SK-N-SH treated with all-trans-retinoic acid at 6 μM for 48 hours (cell line): ENCODE data around the gene SORL1.

Experiments used
- ATAC-seq: fragments of 200-7000 bp; cut with Tn5 transposase; 3 replicates; pipeline ENCODE4 v1.9.1; 2020; ENCODE audit warnings: mild to moderate bottlenecking, moderate library complexity
- ARNTL ChIP-seq: fragments of 450-650 bp; formaldehyde crosslinking; IDR thresholded peaks from 2 replicates; pipeline ENCODE4 v1.5.0; 2020; ENCODE audit warnings: low read depth, mild to moderate bottlenecking, moderate library complexity, borderline replicate concordance
- BACH2 ChIP-seq: fragments of 250-450 bp; sonication (Bioruptor Pico); IDR thresholded peaks from 2 replicates; pipeline ENCODE4 v1.9.0; 2021; ENCODE audit warnings: mild to moderate bottlenecking, borderline replicate concordance
- CREB5 ChIP-seq: fragments of 250-450 bp; sonication (Bioruptor Pico); IDR thresholded peaks from 2 replicates; pipeline ENCODE4 v1.5.1; 2020; ENCODE audit warnings: low read depth, mild to moderate bottlenecking, moderate library complexity
- CSDC2 ChIP-seq: fragments of 250-450 bp; sonication (Bioruptor Pico); IDR thresholded peaks from 2 replicates; pipeline ENCODE4 v1.5.0; 2020; ENCODE audit warnings: mild to moderate bottlenecking, moderate library complexity
- ESRRG ChIP-seq: fragments of 250-450 bp; sonication (Bioruptor Pico); IDR thresholded peaks from 2 replicates; pipeline ENCODE4 v1.6.1; 2021; ENCODE audit warnings: mild to moderate bottlenecking
- GLIS3 ChIP-seq: fragments of 250-450 bp; sonication (Bioruptor Pico); IDR thresholded peaks from 2 replicates; pipeline ENCODE4 v1.5.0; 2020; ENCODE audit warnings: mild to moderate bottlenecking, moderate library complexity
- ISL1 ChIP-seq: fragments of 250-450 bp; sonication (Bioruptor Pico); IDR thresholded peaks from 2 replicates; pipeline ENCODE4 v2.1.2; 2022; ENCODE audit warnings: mild to moderate bottlenecking, moderate library complexity
- OSR1 ChIP-seq: fragments of 250-450 bp; sonication (Bioruptor Pico); IDR thresholded peaks from 2 replicates; pipeline ENCODE4 v1.8.0; 2022; ENCODE audit warnings: moderate library complexity, mild to moderate bottlenecking, inconsistent platforms
- POU6F1 ChIP-seq: fragments of 250-450 bp; sonication (Bioruptor Pico); IDR thresholded peaks from 2 replicates; pipeline ENCODE4 v1.8.0; 2021; ENCODE audit warnings: low read depth, mild to moderate bottlenecking, moderate library complexity, borderline replicate concordance
- PPARA ChIP-seq: fragments of 250-450 bp; sonication (Bioruptor Pico); IDR thresholded peaks from 2 replicates; pipeline ENCODE4 v1.5.0; 2020; ENCODE audit warnings: mild to moderate bottlenecking, borderline replicate concordance
- RARB ChIP-seq: fragments of 250-450 bp; sonication (Bioruptor Pico); IDR thresholded peaks from 2 replicates; pipeline ENCODE4 v1.8.0; 2021; ENCODE audit warnings: mild to moderate bottlenecking, moderate library complexity
- SNAI2 ChIP-seq: fragments of 250-450 bp; sonication (Bioruptor Pico); IDR thresholded peaks from 2 replicates; pipeline ENCODE4 v1.5.0; 2020; ENCODE audit warnings: mild to moderate bottlenecking, moderate library complexity
- TCF4 ChIP-seq: fragments of 250-450 bp; sonication (Bioruptor Pico); IDR thresholded peaks from 2 replicates; pipeline ENCODE4 v1.8.0; 2021; ENCODE audit warnings: mild to moderate bottlenecking, moderate library complexity, borderline replicate concordance
- TSHZ2 ChIP-seq: fragments of 250-450 bp; sonication (Bioruptor Pico); IDR thresholded peaks from 2 replicates; pipeline ENCODE4 v1.5.0; 2020; ENCODE audit warnings: mild to moderate bottlenecking, moderate library complexity
- ZC3H10 ChIP-seq: fragments of 250-450 bp; sonication (Bioruptor Pico); IDR thresholded peaks from 2 replicates; pipeline ENCODE4 v1.5.1; 2021; ENCODE audit warnings: mild to moderate bottlenecking, moderate library complexity
- ZFP3 ChIP-seq: fragments of 250-450 bp; sonication (Bioruptor Pico); IDR thresholded peaks from 2 replicates; pipeline ENCODE4 v1.5.0; 2020; ENCODE audit warnings: mild to moderate bottlenecking, moderate library complexity
- ZFP30 ChIP-seq: fragments of 450-650 bp; formaldehyde crosslinking; IDR thresholded peaks from 2 replicates; pipeline ENCODE4 v1.5.0; 2022; ENCODE audit warnings: mild to moderate bottlenecking, moderate library complexity
- ZNF565 ChIP-seq: fragments of 450-650 bp; formaldehyde crosslinking; conservative IDR thresholded peaks from 2 replicates; pipeline ENCODE4 v1.5.0; 2020; ENCODE audit warnings: low read depth, mild to moderate bottlenecking, moderate library complexity
- ZNF70 ChIP-seq: fragments of 450-650 bp; formaldehyde crosslinking; IDR thresholded peaks from 2 replicates; pipeline ENCODE4 v1.5.0; 2020; ENCODE audit warnings: mild to moderate bottlenecking, moderate library complexity
- ZNF8 ChIP-seq: fragments of 450-650 bp; formaldehyde crosslinking; IDR thresholded peaks from 2 replicates; pipeline ENCODE4 v1.5.0; 2020; ENCODE audit warnings: mild to moderate bottlenecking, moderate library complexity
- TF ChIP-seq, protein P1 (sequence below): fragments of 250-450 bp; sonication (Bioruptor Pico); IDR thresholded peaks from 2 replicates; pipeline ENCODE4 v1.8.0; 2020; ENCODE audit warnings: mild to moderate bottlenecking, moderate library complexity, borderline replicate concordance

The SORL1 gene

GRCh38 chr11:121610706-121611105 lies 158.6 kb downstream of the SORL1 start:
- no peak for ATAC-seq
- TF ChIP-seq CSDC2 (CRISPR knock-in tag) (no peak), TCF4 (CRISPR knock-in tag) (no peak), ZNF565 (CRISPR knock-in tag) (no peak), SNAI2 (CRISPR knock-in tag) (no peak), ZNF8 (no peak), ESRRG (CRISPR knock-in tag) (no peak), ZFP3 (CRISPR knock-in tag) (no peak), CREB5 (CRISPR knock-in tag) (no peak), ZC3H10 (CRISPR knock-in tag) (no peak), POU6F1 (no peak)

- TF ChIP-seq TSHZ2 (no peak), POU6F1 (no peak), TCF4 (CRISPR knock-in tag) (no peak), BACH2 (CRISPR knock-in tag) (no peak), ZNF70 (no peak), ZFP3 (CRISPR knock-in tag) (no peak), ESRRG (CRISPR knock-in tag) (no peak), ZC3H10 (CRISPR knock-in tag) (no peak), PPARA (CRISPR knock-in tag) (no peak), OSR1 (no peak), ZNF565 (CRISPR knock-in tag) (no peak), CSDC2 (CRISPR knock-in tag) (no peak), CREB5 (CRISPR knock-in tag) (no peak), ISL1 (no peak), ZNF8 (no peak), GLIS3 (no peak), ZFP30 (no peak), SNAI2 (CRISPR knock-in tag) (no peak), RARB (CRISPR knock-in tag) (no peak)
- TF ChIP-seq, protein P1, sequence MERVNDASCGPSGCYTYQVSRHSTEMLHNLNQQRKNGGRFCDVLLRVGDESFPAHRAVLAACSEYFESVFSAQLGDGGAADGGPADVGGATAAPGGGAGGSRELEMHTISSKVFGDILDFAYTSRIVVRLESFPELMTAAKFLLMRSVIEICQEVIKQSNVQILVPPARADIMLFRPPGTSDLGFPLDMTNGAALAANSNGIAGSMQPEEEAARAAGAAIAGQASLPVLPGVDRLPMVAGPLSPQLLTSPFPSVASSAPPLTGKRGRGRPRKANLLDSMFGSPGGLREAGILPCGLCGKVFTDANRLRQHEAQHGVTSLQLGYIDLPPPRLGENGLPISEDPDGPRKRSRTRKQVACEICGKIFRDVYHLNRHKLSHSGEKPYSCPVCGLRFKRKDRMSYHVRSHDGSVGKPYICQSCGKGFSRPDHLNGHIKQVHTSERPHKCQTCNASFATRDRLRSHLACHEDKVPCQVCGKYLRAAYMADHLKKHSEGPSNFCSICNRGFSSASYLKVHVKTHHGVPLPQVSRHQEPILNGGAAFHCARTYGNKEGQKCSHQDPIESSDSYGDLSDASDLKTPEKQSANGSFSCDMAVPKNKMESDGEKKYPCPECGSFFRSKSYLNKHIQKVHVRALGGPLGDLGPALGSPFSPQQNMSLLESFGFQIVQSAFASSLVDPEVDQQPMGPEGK (CRISPR knock-in tag): no peak
- no peak for ATAC-seq
Measured at GRCh38 chr11:121611242-121611641, 159.1 kb downstream of the SORL1 start.

DNA sequence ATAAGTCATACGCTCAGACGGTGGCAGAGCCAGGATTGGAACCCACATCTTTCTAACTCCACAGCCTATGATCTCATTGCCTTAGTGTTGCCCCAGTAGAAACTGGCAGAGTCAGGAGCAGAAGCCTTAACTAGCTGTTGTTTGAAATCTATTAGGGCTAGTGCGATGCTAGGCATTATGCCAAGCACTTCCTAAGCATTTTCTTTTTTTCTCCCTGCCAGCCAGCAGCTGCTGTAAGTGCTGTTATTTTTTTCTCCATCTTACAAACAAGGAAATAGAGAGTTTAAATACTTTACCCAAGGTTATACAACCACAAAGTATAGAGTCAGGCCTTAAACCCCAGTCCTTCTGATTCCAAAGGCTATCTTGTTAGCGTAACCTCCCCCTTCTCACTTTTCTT lies 161.6 kb downstream of the SORL1 start:
- no peak for ATAC-seq

More for the DNA sequence above, 161.6 kb downstream of the SORL1 start:
- TF ChIP-seq ZNF565 (CRISPR knock-in tag): no peak
- TF ChIP-seq ARNTL: no peak
- TF ChIP-seq ZFP3 (CRISPR knock-in tag): no peak
- no peak for TF ChIP-seq ESRRG (CRISPR knock-in tag)
